Measurements from ENCODE around the gene CEACAM1.

The CEACAM1 gene
- long read RNA-seq, partial matches to known transcripts = 0 of 2 reads
- long read RNA-seq, other reads (novel, unspliced or antisense) = 1 of 2 reads

DNA sequence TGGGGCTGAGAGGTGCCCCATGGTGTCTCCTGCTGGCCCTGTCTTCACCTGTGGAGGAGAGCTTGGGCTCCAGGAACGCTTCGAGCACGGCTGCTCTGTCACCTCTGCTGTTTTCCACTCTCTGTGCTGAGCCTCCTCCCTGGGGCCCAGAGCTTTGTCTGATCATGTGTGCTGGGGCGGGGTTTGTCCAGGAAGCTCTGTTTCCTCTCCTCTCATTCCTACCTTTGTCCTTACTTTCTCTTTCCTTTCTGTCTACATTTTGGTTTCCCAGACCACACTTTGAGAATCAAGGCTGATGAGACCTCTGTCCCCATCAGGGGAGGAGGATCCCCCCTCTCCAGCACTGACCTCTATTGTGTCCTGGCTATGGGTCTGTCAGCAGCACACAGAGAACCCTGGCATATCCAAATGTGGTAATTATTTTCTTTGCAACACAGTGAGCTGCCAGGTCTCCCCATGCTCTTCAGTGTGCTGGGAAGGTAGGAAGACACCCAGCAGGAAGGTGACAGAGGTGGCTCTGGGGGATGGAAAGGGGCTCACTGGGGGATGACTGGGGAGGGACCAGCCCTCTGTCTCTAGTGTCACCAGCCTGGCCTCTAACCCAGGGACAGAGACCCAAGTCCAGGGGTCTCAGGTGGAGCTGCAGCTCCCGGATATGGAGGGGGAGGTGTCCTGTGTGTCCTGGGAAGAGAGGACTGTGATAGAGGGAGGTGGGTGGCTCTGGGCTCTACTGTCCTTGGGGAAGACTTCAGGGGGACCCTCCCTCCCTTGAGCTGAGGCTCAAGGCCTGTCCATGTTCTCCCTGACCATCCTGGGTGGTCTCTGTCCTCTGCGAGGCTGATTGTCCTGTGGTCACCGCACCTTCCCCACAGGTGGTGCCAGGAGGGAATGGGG, at the start of gene CEACAM1:
Gene CEACAM1 (minus strand): TSS at position 128 of the 894 bp plus-strand sequence. CDS start 107 bp downstream, at position 21.
- DNase-seq (ENCODE audit: low read depth in 1 of 2, low spot score in 1 of 2) = peak in 1 of 2 experiments; percentile 51
- H3K27me3 ChIP-seq (ENCODE audit: insufficient read depth, poor library complexity, severe bottlenecking) = no peaks in the 10 kb centered on the region
- H3K4me3 ChIP-seq (replicated peaks; ENCODE audit: insufficient read depth, low read length) = no peak within 1 kb of the TSS
- peak within 1 kb of the TSS; percentile 33; the same call in 1 of the 2 replicates for H3K27ac ChIP-seq (replicated peaks)
- no peak for TF ChIP-seq REST (IDR thresholded peaks at IDR 0.05; ENCODE audit: insufficient replicate concordance, low read depth)
- TF ChIP-seq SPI1 (IDR thresholded peaks at IDR 0.05; ENCODE audit: borderline replicate concordance, low read depth) = no peak
- TF ChIP-seq POLR2AphosphoS5 (IDR thresholded peaks at IDR 0.05; ENCODE audit: low read depth) = no peak
- no peak for TF ChIP-seq CTCF (IDR thresholded peaks at IDR 0.05; ENCODE audit: insufficient read depth, low read length)
- TF ChIP-seq GABPA (IDR thresholded peaks at IDR 0.05; ENCODE audit: low read depth) = no peak

DNA sequence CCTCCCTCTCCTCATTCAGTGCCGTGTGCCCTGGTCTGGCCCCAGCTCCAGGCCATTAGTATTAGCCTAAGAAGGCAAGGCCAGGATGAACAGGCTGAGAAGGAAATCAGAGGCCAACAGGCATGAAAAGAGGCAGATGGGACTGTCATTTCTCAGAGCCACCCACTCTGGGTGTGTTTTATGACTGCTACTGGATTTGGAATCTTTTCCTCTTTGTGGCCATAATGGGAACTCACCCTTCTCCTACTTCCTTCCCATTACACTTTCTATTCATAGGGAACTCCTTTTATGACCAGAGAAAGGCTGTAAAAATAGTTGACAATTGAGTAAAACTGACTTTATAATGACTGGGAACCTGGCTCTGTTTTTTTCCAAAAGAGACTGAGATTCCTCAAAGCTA, 48.7 kb upstream of the CEACAM1 start:
- no peak for DNase-seq (ENCODE audit: low read depth in 1 of 2, low spot score in 1 of 2)

More for the DNA sequence above, 48.7 kb upstream of the CEACAM1 start:
- no peak overlapping the region for H3K27ac ChIP-seq (replicated peaks)
- TF ChIP-seq CTCF (IDR thresholded peaks at IDR 0.05; ENCODE audit: insufficient read depth, low read length) (no peak), SPI1 (IDR thresholded peaks at IDR 0.05; ENCODE audit: borderline replicate concordance, low read depth) (no peak), POLR2AphosphoS5 (IDR thresholded peaks at IDR 0.05; ENCODE audit: low read depth) (no peak), REST (IDR thresholded peaks at IDR 0.05; ENCODE audit: insufficient replicate concordance, low read depth) (no peak), GABPA (IDR thresholded peaks at IDR 0.05; ENCODE audit: low read depth) (no peak)
- no peak overlapping the region for H3K4me3 ChIP-seq (replicated peaks; ENCODE audit: insufficient read depth, low read length)
- H3K27me3 ChIP-seq (ENCODE audit: insufficient read depth, poor library complexity, severe bottlenecking) = no peaks in the 10 kb centered on the region
